A549 treated with AZD2906 at 1 μM for 4 hours (cell line): ENCODE measurements around the gene CABP1. TPM values are rescaled to one million over a fixed set of nuclear protein-coding genes. Genes with fewer than 3 reads are reported as not detected.

Experiments
- total RNA-seq: library from RNA; stranded (reverse); fragments of 200-300 nt; extraction: Qiagen RNA extraction; gene quantifications from 5 replicates; pipeline ENCODE4 v1.2.3, GENCODE V29; 2022

The CABP1 gene
- 0.15 to 0.40 TPM (median 0.25 TPM) in 5 replicates for total RNA-seq

GRCh38 chr12:120639771-120640721 lies at the start of gene CABP1:
TSS of gene CABP1 (plus strand) at chr12:120640626. CDS start at chr12:120640686, 60 bp downstream.

GRCh38 chr12:120686690-120687577 lies 46.5 kb downstream of the CABP1 start, which contains the start of gene MLEC:
TSS of gene MLEC (plus strand) at chr12:120687149. CDS start at chr12:120687297, 148 bp downstream.

GRCh38 chr12:120710031-120710804 lies 69.8 kb downstream of the CABP1 start, which contains the start of gene UNC119B:
TSS of gene UNC119B (plus strand) at chr12:120710458. CDS start at chr12:120710475, 17 bp downstream.

Other genes starting within 250 kb of the CABP1 start
- 674 to 853 TPM (median 841 TPM) in 5 replicates for gene COX6A1, start 202.5 kb upstream of the CABP1 start, total RNA-seq
- 66.8 to 81.2 TPM (median 71.7 TPM) in 5 replicates for gene TRIAP1, start 194.2 kb upstream of the CABP1 start, total RNA-seq
- 20.6 to 23.9 TPM (median 22.8 TPM) in 5 replicates for gene GATC, start 194.2 kb upstream of the CABP1 start, total RNA-seq
- 169 to 220 TPM (median 215 TPM) in 5 replicates for gene SRSF9, start 170.9 kb upstream of the CABP1 start, total RNA-seq
- gene DYNLL1, start 144.5 kb upstream of the CABP1 start, total RNA-seq, result 572 to 625 TPM (median 592 TPM) in 5 replicates
- 26.3 to 29.4 TPM (median 27.7 TPM) in 5 replicates for gene COQ5, start 111.5 kb upstream of the CABP1 start, total RNA-seq
- 86.9 to 105 TPM (median 96.6 TPM) in 5 replicates for gene RNF10, start 106.3 kb upstream of the CABP1 start, total RNA-seq
- 47.9 to 53.2 TPM (median 49.9 TPM) in 5 replicates for gene POP5, start 59.2 kb upstream of the CABP1 start, total RNA-seq
- 72.1 to 89.7 TPM (median 79.4 TPM) in 5 replicates for gene MLEC, start 46.5 kb downstream of the CABP1 start, total RNA-seq
- 24.3 to 27.1 TPM (median 25.7 TPM) in 5 replicates for gene UNC119B, start 69.8 kb downstream of the CABP1 start, total RNA-seq
- gene ACADS, start 85.2 kb downstream of the CABP1 start, total RNA-seq, result 9.9 to 12.0 TPM (median 11.7 TPM) in 5 replicates